Stimulated activated CD4-positive, alpha-beta T cell treated with anti-CD3 and anti-CD28 coated beads, Interleukin-15, amount 100 ng/mL, for 24 hours (primary cell): ENCODE measurements around the gene NFKBIL1.
"Not testable (repeated sequence)": the region's sequence is repeated elsewhere in the genome, so short reads cannot be mapped to it uniquely, and the experiment has no call there.

Experiments
- DNase-seq: peaks from one replicate; pipeline ENCODE4 v3.0.0-alpha.2; 2020

The NFKBIL1 gene

GRCh38 chr6:31546958-31547726, at the start of gene NFKBIL1:
Gene NFKBIL1 (plus strand): TSS chr6:31547608. CDS start chr6:31547695, 87 bp downstream.
- peak; percentile 96 for DNase-seq

- DNase-seq: no peak
Observed at GRCh38 chr6:31498748-31499147, 48.7 kb upstream of the NFKBIL1 start.

GRCh38 chr6:31499648-31500047, 47.8 kb upstream of the NFKBIL1 start:
- DNase-seq: not testable (repeated sequence)

- DNase-seq: no peak
Observed at GRCh38 chr6:31502586-31502985, 44.8 kb upstream of the NFKBIL1 start.

- DNase-seq: not testable (repeated sequence)
Observed at GRCh38 chr6:31509036-31509435, 38.4 kb upstream of the NFKBIL1 start.

- no peak for DNase-seq
Observed at GRCh38 chr6:31510007-31510406, 37.4 kb upstream of the NFKBIL1 start.

- DNase-seq: no peak
Observed at GRCh38 chr6:31513456-31514165, 33.8 kb upstream of the NFKBIL1 start.

- DNase-seq: no peak
Observed at GRCh38 chr6:31521835-31522234, 25.6 kb upstream of the NFKBIL1 start.

- DNase-seq: no peak
Observed at GRCh38 chr6:31525553-31525931, 21.9 kb upstream of the NFKBIL1 start.

- no peak for DNase-seq
Observed at GRCh38 chr6:31525932-31526591, 21.3 kb upstream of the NFKBIL1 start.

GRCh38 chr6:31528307-31528777, 19.1 kb upstream of the NFKBIL1 start:
- DNase-seq: no peak

- peak; percentile 25 for DNase-seq
Observed at GRCh38 chr6:31528821-31529328, 18.5 kb upstream of the NFKBIL1 start, which contains the start of gene MCCD1. Gene MCCD1 (plus strand): TSS chr6:31528962. CDS start chr6:31529015, 53 bp downstream.

GRCh38 chr6:31529329-31530150, 17.9 kb upstream of the NFKBIL1 start:
- no peak for DNase-seq

- DNase-seq: no peak
Observed at GRCh38 chr6:31530659-31531058, 16.7 kb upstream of the NFKBIL1 start.

GRCh38 chr6:31531162-31531561, 16.2 kb upstream of the NFKBIL1 start:
- no peak for DNase-seq

GRCh38 chr6:31531771-31532643, 15.4 kb upstream of the NFKBIL1 start:
- no peak for DNase-seq

GRCh38 chr6:31532644-31533454, 14.6 kb upstream of the NFKBIL1 start:
- no peak for DNase-seq

GRCh38 chr6:31533455-31533841, 14.0 kb upstream of the NFKBIL1 start:
- no peak for DNase-seq

- DNase-seq: no peak
Observed at GRCh38 chr6:31534011-31534410, 13.4 kb upstream of the NFKBIL1 start.

GRCh38 chr6:31534521-31535040, 12.8 kb upstream of the NFKBIL1 start:
- DNase-seq: no peak
